WTC11 (cell line): ENCODE results near the gene LAD1.

Experiments used
- ATF2 ChIP-seq: sonication (generic); formaldehyde crosslinking; IDR thresholded peaks from 2 replicates; pipeline ENCODE4 v1.8.1; 2022; ENCODE audit warnings: low read depth, missing genetic modification reagents, borderline replicate concordance
- ATF6 ChIP-seq: sonication (generic); formaldehyde crosslinking; IDR thresholded peaks from 2 replicates; pipeline ENCODE4 v1.8.1; 2023; ENCODE audit warnings: mild to moderate bottlenecking, missing genetic modification reagents
- CTCF ChIP-seq: fragments of 200-600 bp; IDR thresholded peaks from 2 replicates; pipeline ENCODE4 v1.8.0; 2022; ENCODE audit warnings: antibody characterized with exemption
- TP53 ChIP-seq: sonication (generic); formaldehyde crosslinking; IDR thresholded peaks from 2 replicates; pipeline ENCODE4 v1.8.1; 2023; ENCODE audit warnings: mild to moderate bottlenecking, missing genetic modification reagents
- ZNF138 ChIP-seq: sonication (generic); formaldehyde crosslinking; conservative IDR thresholded peaks from 2 replicates; pipeline ENCODE4 v1.8.1; 2022; ENCODE audit warnings: mild to moderate bottlenecking, moderate library complexity, missing genetic modification reagents
- ZNF512 ChIP-seq: sonication (generic); formaldehyde crosslinking; IDR thresholded peaks from 2 replicates; pipeline ENCODE4 v1.8.1; 2022; ENCODE audit warnings: missing genetic modification reagents, borderline replicate concordance

DNA sequence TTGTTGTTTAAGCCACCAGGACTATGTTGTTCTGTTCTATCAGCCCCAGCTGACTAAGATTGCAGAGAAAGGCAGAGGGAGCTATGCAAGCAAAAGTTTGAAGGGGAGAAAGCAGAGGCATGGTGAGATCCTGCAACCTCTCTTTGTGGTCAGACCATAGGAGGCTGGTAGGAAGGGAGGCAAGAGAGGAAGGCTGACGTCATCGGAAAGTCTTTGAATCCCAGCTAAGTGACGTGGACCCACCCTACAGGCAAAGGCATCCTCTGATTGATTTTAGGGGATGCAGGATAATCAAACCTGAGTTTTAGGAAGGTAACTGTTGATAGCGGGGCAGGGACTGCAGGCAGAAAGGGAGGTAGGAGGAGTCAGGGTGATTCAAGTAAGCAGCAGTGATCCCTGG, 45.7 kb upstream of the LAD1 start:
- TF ChIP-seq ATF6 (CRISPR knock-in tag), result no peak
- no peak for TF ChIP-seq TP53 (CRISPR knock-in tag)
- TF ChIP-seq CTCF, result no peak
- no peak for TF ChIP-seq ZNF512 (CRISPR knock-in tag)
- TF ChIP-seq ATF2 (CRISPR knock-in tag), result no peak
- TF ChIP-seq ZNF138 (CRISPR knock-in tag), result no peak
